Mucosa of stomach (tissue), 1 donor: ENCODE data around the gene ARAF.

Experiments
- H3K27me3 ChIP-seq: one replicate; pipeline ENCODE4 v1.7.0; 2013; ENCODE audit warnings: mild to moderate bottlenecking, low read length; ENCODE audit not compliant: control insufficient read depth, insufficient read depth
- H3K36me3 ChIP-seq: one replicate; pipeline ENCODE4 v1.7.0; 2013; ENCODE audit warnings: low read length; ENCODE audit not compliant: control insufficient read depth, insufficient read depth
- H3K4me1 ChIP-seq: one replicate; pipeline ENCODE4 v1.7.0; 2013; ENCODE audit warnings: mild to moderate bottlenecking, low read length; ENCODE audit not compliant: control insufficient read depth, insufficient read depth
- H3K4me3 ChIP-seq: one replicate; pipeline ENCODE4 v1.7.0; 2013; ENCODE audit warnings: low read length
- H3K9ac ChIP-seq: one replicate; pipeline ENCODE4 v1.7.0; 2013; ENCODE audit warnings: mild to moderate bottlenecking, low read length, moderate library complexity
- H3K9me3 ChIP-seq: one replicate; pipeline ENCODE4 v1.7.0; 2013; ENCODE audit warnings: mild to moderate bottlenecking, low read length, moderate library complexity; ENCODE audit not compliant: control insufficient read depth
- donor health status: Pancreatic carcinoma.

The ARAF gene

DNA sequence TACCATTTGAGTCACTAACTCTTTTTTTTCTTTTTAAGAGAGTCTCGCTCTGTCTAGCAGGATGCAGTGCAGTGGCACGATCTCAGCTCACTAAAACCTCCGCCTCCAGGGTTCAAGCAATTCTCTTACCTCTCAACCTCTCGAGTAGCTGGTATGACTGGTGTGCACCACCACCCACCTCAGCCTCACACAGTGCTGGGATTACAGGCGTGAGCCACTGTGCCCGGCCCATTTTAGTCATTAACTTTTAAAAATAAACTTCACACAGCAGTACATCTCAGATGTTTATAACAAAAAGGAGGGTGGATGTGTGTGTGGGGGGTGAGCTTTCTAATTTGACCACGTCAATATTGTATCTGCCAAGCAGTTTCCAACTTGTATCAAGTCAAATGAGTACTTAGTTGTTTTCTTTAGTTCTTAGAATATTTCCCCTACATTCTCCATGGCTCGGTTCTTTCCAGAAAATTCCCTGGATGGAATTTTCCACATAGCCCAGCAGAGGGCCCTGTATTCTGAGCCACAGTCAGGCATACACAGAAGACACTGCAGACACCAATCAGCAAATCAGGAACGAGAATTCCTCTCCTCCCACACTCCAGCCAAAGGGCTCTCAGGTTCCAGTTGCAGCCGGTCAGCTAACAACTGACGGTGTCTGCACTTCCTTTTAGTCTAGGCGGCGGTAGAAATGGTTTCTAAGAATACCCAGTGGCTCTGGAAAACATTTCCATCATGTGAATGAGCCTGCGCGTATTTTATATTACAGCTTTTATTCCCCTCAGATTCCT, 20.1 kb upstream of the ARAF start:
- Histone ChIP-seq H3K9me3 (no peaks in the 10 kb centered on the region), H3K27me3 (no peaks in the 10 kb centered on the region), H3K36me3 (no peaks in the 10 kb centered on the region), H3K9ac (peak overlapping the region; percentile 43), H3K4me3 (no peak overlapping the region), H3K4me1 (no peaks in the 10 kb centered on the region)

DNA sequence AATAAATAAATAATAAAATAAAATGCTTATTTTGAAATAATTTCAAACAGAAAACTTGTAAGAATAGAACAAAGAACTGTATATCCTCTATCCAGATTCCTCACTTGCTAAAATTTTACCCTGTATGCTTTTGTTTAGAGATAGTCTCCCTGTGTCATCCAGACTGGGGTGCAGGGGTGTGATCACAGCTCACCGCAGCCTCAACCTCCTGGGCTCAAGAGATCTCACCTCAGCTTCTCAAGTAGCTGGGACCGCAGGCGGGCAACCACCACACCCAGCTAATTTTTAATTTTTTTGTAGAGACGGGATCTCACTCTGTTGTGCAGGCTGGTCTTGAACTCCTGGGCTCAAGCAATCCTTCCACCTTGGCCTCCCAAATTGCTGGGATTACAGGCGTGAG, 17.5 kb upstream of the ARAF start:
- no peaks in the 10 kb centered on the region for H3K36me3 ChIP-seq
- H3K9me3 ChIP-seq = no peaks in the 10 kb centered on the region
- no peak overlapping the region for H3K9ac ChIP-seq
- H3K4me3 ChIP-seq = no peak overlapping the region
- H3K4me1 ChIP-seq = no peaks in the 10 kb centered on the region
- no peaks in the 10 kb centered on the region for H3K27me3 ChIP-seq

DNA sequence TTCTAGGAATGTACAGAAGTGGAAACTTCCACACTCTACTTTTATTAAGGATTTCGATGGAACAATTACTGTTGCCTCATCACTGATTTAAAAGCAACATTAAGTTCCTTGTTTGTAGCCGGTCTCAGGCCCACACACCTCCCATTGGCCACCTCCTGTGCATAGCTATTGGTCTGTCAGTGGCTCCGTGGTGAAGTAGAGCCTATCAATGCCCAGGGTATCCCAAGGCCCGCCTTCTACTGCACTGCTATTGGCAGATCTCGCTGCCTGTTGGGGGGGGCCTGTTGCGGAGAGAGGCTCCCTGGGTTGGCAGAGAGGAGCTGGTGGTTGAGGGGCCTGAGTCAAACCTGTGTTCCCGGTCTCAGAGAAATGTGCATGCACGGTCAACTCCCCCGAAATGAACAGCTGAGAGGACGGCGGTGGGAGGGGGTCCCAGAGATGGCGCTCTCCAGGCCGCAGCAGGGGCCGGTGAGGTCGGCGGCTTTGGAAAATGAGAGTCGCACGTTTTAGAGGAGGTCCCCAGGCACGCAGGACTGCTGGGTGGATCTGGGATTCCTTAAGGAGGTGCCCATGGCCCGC, 4.9 kb upstream of the ARAF start:
- Histone ChIP-seq H3K4me1 (peaks cover 4% of the 10 kb centered on the region), H3K36me3 (no peaks in the 10 kb centered on the region)

DNA sequence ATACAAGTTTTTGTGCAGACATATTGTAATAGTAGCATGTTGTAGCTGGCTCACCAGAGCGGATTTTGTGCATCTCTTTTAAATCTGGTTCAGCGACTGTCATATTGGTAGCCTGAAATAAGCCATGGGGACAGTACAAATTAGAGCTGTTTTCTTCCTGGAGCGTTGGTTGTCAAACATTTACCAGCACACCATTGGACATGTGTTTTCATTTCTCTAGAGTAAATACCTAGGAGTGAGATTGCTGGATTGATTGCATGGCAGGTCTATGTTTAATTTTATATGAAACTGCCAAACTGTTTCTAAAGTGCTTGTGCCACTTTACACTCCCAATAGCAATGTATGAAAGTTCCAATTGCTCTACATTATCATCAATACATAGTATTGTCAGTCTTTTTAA, 2.6 kb upstream of the ARAF start:
- H3K4me1 ChIP-seq = peaks cover 15% of the 10 kb centered on the region
- no peaks in the 10 kb centered on the region for H3K27me3 ChIP-seq
- no peaks in the 10 kb centered on the region for H3K36me3 ChIP-seq
- H3K9ac ChIP-seq = no peak overlapping the region
- H3K4me3 ChIP-seq = no peak overlapping the region
- H3K9me3 ChIP-seq = no peaks in the 10 kb centered on the region

More for the DNA sequence above, 4.9 kb upstream of the ARAF start:
- Histone ChIP-seq H3K4me3 (no peak overlapping the region), H3K9ac (peak overlapping the region; percentile 73), H3K27me3 (no peaks in the 10 kb centered on the region), H3K9me3 (no peaks in the 10 kb centered on the region)

DNA sequence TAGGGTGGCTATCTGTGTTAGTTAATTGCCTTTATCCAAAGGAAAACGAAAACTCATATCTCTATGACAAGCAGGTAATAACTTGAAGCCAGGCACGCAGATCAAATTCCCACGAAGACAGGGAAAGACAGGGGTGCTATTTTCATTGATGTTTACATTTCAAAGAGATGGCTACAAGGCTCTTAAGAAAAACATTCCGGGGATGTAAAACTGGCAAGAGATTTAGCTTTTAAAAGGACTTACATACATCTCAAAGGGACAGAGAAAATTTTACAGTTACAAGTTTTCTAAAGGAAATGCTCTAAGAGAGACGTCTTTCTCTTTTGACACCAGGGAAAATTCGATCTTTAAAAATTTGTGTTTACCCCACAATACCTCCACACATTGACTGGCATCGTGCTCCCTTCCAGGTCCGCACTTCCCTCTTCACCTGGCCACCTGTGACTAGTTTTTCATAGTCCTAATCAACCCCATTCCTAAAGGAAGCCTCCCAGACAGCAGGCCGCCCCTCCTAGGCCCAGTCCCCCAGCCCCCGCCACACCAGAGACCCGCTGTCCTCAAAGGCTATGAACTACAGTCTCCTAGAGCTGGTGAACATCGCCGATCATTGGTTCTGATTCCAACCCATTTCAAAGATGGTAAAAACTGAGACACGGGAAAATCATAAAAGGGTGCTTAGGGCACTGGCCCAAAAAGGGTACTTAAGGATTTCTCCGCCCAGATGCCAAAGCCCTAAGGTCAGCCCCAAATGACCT, 649 bp upstream of the ARAF start:
- Histone ChIP-seq H3K9me3 (no peaks in the 10 kb centered on the region), H3K27me3 (no peaks in the 10 kb centered on the region), H3K4me1 (peaks cover 15% of the 10 kb centered on the region), H3K4me3 (peak overlapping the region; percentile 46), H3K36me3 (no peaks in the 10 kb centered on the region), H3K9ac (peak overlapping the region; percentile 75)

DNA sequence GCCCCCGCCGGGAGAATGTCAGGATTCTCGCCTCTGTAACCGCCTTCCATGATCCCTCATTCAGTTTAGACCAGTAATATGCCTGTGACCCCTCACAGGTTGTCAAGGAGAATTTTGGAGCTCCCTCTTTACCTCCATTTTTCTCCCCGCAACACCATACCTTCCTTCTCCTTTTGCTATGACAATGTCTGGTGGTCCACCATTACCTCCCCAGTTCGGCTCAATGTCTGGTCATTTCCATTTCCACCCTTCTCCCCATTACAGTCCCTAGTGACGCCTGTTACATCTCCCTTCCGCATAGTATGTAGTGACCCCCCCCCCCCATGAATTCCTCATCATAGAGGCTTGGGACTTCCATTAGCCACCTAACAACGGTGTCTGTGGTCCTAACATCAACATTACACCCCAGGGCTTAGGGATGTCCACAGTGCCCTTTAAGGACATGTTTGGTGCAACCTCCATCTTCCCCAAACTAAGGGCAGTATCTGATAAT, 700 bp downstream of the ARAF start:
- Histone ChIP-seq H3K9me3 (no peaks in the 10 kb centered on the region), H3K9ac (peak overlapping the region; percentile 75), H3K4me1 (peaks cover 15% of the 10 kb centered on the region), H3K27me3 (no peaks in the 10 kb centered on the region), H3K36me3 (no peaks in the 10 kb centered on the region), H3K4me3 (no peak overlapping the region)

DNA sequence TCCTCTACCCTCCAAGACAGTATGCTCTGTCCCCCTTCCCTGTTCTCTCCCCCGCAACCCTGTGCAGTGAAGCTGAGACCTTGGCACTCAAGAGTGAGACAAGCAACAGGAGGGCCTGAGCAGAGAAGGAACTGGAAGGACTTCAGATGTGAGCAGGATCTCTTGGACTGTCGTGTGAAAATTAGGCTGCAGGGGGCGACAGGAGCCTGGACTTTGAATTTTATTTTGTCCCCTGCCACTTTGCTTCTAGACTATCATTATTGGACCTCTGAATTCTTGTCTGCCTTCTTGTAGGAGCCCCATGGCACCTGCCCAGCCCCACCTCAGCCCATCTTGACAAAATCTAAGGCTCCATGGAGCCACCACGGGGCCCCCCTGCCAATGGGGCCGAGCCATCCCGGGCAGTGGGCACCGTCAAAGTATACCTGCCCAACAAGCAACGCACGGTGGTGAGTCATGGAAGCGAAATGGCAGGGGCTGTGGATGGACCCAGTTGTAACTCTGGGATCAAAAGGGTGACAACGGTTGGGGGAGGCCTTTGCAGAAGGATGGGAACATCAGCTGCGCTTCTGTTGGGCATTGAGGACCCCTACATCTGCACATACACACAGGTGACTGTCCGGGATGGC, 1.7 kb downstream of the ARAF start:
- H3K4me3 ChIP-seq = no peak overlapping the region
- no peaks in the 10 kb centered on the region for H3K36me3 ChIP-seq
- no peaks in the 10 kb centered on the region for H3K27me3 ChIP-seq
- H3K9ac ChIP-seq = no peak overlapping the region
- H3K9me3 ChIP-seq = no peaks in the 10 kb centered on the region
- H3K4me1 ChIP-seq = peaks cover 15% of the 10 kb centered on the region

DNA sequence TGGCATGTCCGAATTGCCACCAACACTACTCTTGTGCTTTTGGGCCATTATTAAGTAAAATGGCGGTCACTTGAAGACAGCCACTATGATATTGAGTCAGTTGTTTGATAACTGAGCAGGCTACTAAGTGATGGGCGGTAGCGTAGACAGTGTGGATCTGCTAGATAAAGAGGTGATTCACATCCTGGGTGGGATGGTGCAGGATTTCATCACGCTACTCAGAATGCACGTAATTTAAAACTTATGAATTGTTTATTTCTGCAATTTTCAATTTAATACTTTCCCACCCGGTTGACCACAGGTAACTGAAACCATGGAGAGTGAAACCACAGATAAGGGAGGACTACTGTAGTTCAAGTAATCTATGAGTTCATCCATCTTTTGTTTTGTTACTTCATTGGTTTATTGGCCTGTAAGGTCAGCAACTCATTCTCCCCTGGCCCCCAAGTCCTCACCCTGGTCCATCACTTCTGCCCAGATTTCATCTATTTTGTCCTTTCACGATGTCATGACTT, 2.9 kb downstream of the ARAF start:
- no peaks in the 10 kb centered on the region for H3K27me3 ChIP-seq
- H3K4me3 ChIP-seq = no peak overlapping the region
- H3K9me3 ChIP-seq = no peaks in the 10 kb centered on the region
- peaks cover 12% of the 10 kb centered on the region for H3K4me1 ChIP-seq
- no peaks in the 10 kb centered on the region for H3K36me3 ChIP-seq
- no peak overlapping the region for H3K9ac ChIP-seq

DNA sequence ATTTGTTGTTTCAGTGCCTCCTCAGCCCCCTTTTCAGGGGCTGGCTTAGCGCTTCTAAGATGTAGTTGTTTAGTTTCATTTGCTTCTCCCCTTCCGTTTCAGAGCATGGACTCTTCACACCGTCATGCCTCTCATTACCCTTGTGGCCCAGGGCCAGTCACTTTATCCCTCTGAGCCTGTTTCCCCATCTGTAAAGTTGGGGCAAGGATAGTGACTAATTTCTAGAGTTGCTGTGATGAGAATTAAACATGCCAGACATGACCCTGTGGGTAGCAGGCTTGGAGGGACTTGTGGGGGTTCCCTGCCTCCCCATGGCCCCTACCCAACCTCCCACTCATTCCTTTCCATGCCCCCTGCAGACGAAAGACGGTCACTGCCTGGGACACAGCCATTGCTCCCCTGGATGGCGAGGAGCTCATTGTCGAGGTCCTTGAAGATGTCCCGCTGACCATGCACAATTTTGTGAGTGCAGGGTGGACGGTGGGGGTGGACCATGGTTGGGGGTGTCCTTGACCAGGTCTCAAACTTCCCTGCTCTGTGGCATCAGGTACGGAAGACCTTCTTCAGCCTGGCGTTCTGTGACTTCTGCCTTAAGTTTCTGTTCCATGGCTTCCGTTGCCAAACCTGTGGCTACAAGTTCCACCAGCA, 3.6 kb downstream of the ARAF start:
- no peaks in the 10 kb centered on the region for H3K36me3 ChIP-seq
- H3K9ac ChIP-seq = no peak overlapping the region
- H3K9me3 ChIP-seq = no peaks in the 10 kb centered on the region
- peaks cover 12% of the 10 kb centered on the region for H3K4me1 ChIP-seq
- H3K4me3 ChIP-seq = no peak overlapping the region
- H3K27me3 ChIP-seq = no peaks in the 10 kb centered on the region

DNA sequence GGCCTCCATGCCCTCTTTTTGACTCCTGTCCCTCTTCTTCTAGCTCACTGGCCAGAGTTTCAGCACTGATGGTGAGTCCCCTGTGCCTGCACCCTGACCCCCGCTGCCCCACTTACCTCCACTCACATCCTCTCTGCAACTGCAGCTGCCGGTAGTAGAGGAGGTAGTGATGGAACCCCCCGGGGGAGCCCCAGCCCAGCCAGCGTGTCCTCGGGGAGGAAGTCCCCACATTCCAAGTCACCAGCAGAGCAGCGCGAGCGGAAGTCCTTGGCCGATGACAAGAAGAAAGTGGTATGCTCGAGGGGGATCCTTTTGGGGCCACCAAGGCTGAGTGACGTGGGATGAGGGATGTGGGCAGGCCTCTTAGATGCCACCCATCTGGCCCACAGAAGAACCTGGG, 5.8 kb downstream of the ARAF start:
- H3K4me1 ChIP-seq = peaks cover 12% of the 10 kb centered on the region
- H3K27me3 ChIP-seq = no peaks in the 10 kb centered on the region
- no peaks in the 10 kb centered on the region for H3K9me3 ChIP-seq
- no peaks in the 10 kb centered on the region for H3K36me3 ChIP-seq
- no peak overlapping the region for H3K9ac ChIP-seq
- H3K4me3 ChIP-seq = no peak overlapping the region

DNA sequence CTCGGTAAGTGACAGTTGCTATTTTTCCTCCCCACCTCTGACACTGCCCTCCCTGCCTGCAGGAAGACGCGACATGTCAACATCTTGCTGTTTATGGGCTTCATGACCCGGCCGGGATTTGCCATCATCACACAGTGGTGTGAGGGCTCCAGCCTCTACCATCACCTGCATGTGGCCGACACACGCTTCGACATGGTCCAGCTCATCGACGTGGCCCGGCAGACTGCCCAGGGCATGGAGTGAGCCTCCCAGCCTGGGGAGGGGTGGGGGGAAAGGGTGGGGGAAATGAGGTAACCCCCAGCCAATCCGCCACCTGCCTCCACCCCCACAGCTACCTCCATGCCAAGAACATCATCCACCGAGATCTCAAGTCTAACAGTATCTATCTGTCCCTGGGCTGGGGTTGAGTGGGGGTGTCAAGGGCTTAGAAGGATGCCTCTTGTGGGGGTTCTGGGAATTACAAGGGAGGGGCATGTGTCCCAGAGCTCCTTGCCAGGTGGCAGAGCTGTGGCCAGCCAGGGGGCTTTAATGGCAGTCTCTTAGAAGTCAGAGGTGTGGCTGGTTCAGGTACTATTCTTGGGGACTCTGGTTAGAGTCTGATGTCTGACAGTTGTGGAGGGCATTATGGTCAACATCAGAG, 7.8 kb downstream of the ARAF start:
- H3K4me1 ChIP-seq = peaks cover 8% of the 10 kb centered on the region
- no peak overlapping the region for H3K4me3 ChIP-seq
- H3K9me3 ChIP-seq = no peaks in the 10 kb centered on the region
- H3K36me3 ChIP-seq = no peaks in the 10 kb centered on the region
- H3K27me3 ChIP-seq = no peaks in the 10 kb centered on the region
- H3K9ac ChIP-seq = no peak overlapping the region
